Central memory CD8-positive, alpha-beta T cell (primary cell): ENCODE results near the gene HOXA10.

Experiments used
- ATAC-seq: fragments of 150-1000 bp; cut with Tn5 transposase; replicated peaks from 2 replicates; pipeline ENCODE4 v1.10.0; 2022; ENCODE audit warnings: mild to moderate bottlenecking, moderate FRiP score, moderate number of reproducible peaks; ENCODE audit not compliant: poor library complexity, severe bottlenecking; ENCODE audit errors: extremely low read depth
- DNase-seq, 2 donors: peaks; one replicate each; pipeline ENCODE4 v3.0.0; 2021; ENCODE audit warnings: low spot score in 2 of 2
- H3K27ac Mint-ChIP-seq: one replicate; pipeline ENCODE4 v1.8.0; 2022; ENCODE audit warnings: low read depth, mild to moderate bottlenecking, moderate library complexity, mixed read lengths
- H3K27me3 Mint-ChIP-seq: one replicate; pipeline ENCODE4 v1.8.0; 2022; ENCODE audit warnings: mixed read lengths
- H3K36me3 Mint-ChIP-seq: one replicate; pipeline ENCODE4 v1.8.0; 2022; ENCODE audit warnings: mild to moderate bottlenecking, moderate library complexity, mixed read lengths; ENCODE audit not compliant: insufficient read depth
- H3K4me1 Mint-ChIP-seq: one replicate; pipeline ENCODE4 v1.8.0; 2022; ENCODE audit warnings: mixed read lengths
- H3K4me3 Mint-ChIP-seq: one replicate; pipeline ENCODE4 v1.8.0; 2022; ENCODE audit warnings: mild to moderate bottlenecking, moderate library complexity, mixed read lengths
- H3K9me3 Mint-ChIP-seq: one replicate; pipeline ENCODE4 v1.8.0; 2022; ENCODE audit warnings: mixed read lengths

The HOXA10 gene

GRCh38 chr7:27169658-27170425 lies 4.3 kb downstream of the HOXA10 start:
- H3K27ac Mint-ChIP-seq, result peak overlapping the region; percentile 74
- H3K27me3 Mint-ChIP-seq, result peaks cover 82% of the 10 kb centered on the region
- ATAC-seq (no peak), DNase-seq (no peak)
- H3K4me1 Mint-ChIP-seq, result peaks cover 36% of the 10 kb centered on the region
- peaks cover 40% of the 10 kb centered on the region for H3K36me3 Mint-ChIP-seq
- H3K4me3 Mint-ChIP-seq, result peak overlapping the region; percentile 48
- H3K9me3 Mint-ChIP-seq, result no peaks in the 10 kb centered on the region

GRCh38 chr7:27168265-27168947 lies 5.7 kb downstream of the HOXA10 start:
- Mint-ChIP-seq H3K27ac (peak overlapping the region; percentile 64), H3K4me3 (peak overlapping the region; percentile 23), H3K36me3 (peaks cover 43% of the 10 kb centered on the region), H3K27me3 (peaks cover 88% of the 10 kb centered on the region), H3K4me1 (peaks cover 36% of the 10 kb centered on the region), H3K9me3 (no peaks in the 10 kb centered on the region)
- DNase-seq (no peak), ATAC-seq (no peak)

- Mint-ChIP-seq H3K9me3 (no peaks in the 10 kb centered on the region), H3K27ac (no peak overlapping the region), H3K4me1 (peaks cover 36% of the 10 kb centered on the region), H3K4me3 (no peak overlapping the region), H3K27me3 (peaks cover 93% of the 10 kb centered on the region), H3K36me3 (peaks cover 41% of the 10 kb centered on the region)
- no peak for ATAC-seq
- DNase-seq, result no peak
Observed at GRCh38 chr7:27167916-27168264, 6.2 kb downstream of the HOXA10 start.

GRCh38 chr7:27166531-27167505 lies 7.3 kb downstream of the HOXA10 start:
- H3K4me3 Mint-ChIP-seq, result peak overlapping the region; percentile 67
- peaks cover 38% of the 10 kb centered on the region for H3K36me3 Mint-ChIP-seq
- H3K27me3 Mint-ChIP-seq, result peaks cover 93% of the 10 kb centered on the region
- no peaks in the 10 kb centered on the region for H3K9me3 Mint-ChIP-seq
- H3K27ac Mint-ChIP-seq, result peak overlapping the region; percentile 88
- H3K4me1 Mint-ChIP-seq, result peaks cover 28% of the 10 kb centered on the region
- DNase-seq (no peak), ATAC-seq (no peak)

- Mint-ChIP-seq H3K27me3 (peaks cover 88% of the 10 kb centered on the region), H3K4me3 (peak overlapping the region; percentile 67), H3K9me3 (no peaks in the 10 kb centered on the region), H3K27ac (peak overlapping the region; percentile 88), H3K4me1 (peaks cover 24% of the 10 kb centered on the region), H3K36me3 (peaks cover 37% of the 10 kb centered on the region)
- DNase-seq, result no peak
- ATAC-seq, result no peak
Observed at GRCh38 chr7:27165996-27166530, 8.1 kb downstream of the HOXA10 start.

- ATAC-seq (no peak), DNase-seq (no peak)
- Mint-ChIP-seq H3K4me1 (peaks cover 26% of the 10 kb centered on the region), H3K4me3 (peak within 1 kb of the TSS; percentile 67), H3K27me3 (peaks cover 80% of the 10 kb centered on the region), H3K9me3 (no peaks in the 10 kb centered on the region), H3K36me3 (peaks cover 33% of the 10 kb centered on the region), H3K27ac (peak within 1 kb of the TSS; percentile 88)
Observed at GRCh38 chr7:27165089-27165995, 8.8 kb downstream of the HOXA10 start, which contains the start of gene HOXA9. Gene HOXA9 (minus strand): TSS chr7:27165537. CDS start chr7:27165457, 80 bp downstream.

- Mint-ChIP-seq H3K9me3 (no peaks in the 10 kb centered on the region), H3K27me3 (peaks cover 80% of the 10 kb centered on the region), H3K4me1 (peaks cover 32% of the 10 kb centered on the region), H3K36me3 (peaks cover 34% of the 10 kb centered on the region), H3K27ac (peak overlapping the region; percentile 19), H3K4me3 (peak overlapping the region; percentile 21)
- DNase-seq, result no peak
- ATAC-seq, result no peak
Observed at GRCh38 chr7:27164367-27165088, 9.6 kb downstream of the HOXA10 start.

- Mint-ChIP-seq H3K36me3 (peaks cover 32% of the 10 kb centered on the region), H3K4me3 (peak overlapping the region; percentile 21), H3K9me3 (no peaks in the 10 kb centered on the region), H3K27ac (peak overlapping the region; percentile 19), H3K4me1 (peaks cover 33% of the 10 kb centered on the region), H3K27me3 (peaks cover 80% of the 10 kb centered on the region)
- ATAC-seq (no peak), DNase-seq (no peak)
Observed at GRCh38 chr7:27164045-27164366, 10.1 kb downstream of the HOXA10 start.

- no peak for DNase-seq
- peaks cover 33% of the 10 kb centered on the region for H3K4me1 Mint-ChIP-seq
- H3K27me3 Mint-ChIP-seq, result peaks cover 80% of the 10 kb centered on the region
- H3K4me3 Mint-ChIP-seq, result peak overlapping the region; percentile 21
- peak overlapping the region; percentile 19 for H3K27ac Mint-ChIP-seq
- no peak for ATAC-seq
- H3K9me3 Mint-ChIP-seq, result no peaks in the 10 kb centered on the region
- H3K36me3 Mint-ChIP-seq, result peaks cover 26% of the 10 kb centered on the region
Observed at GRCh38 chr7:27163288-27164044, 10.7 kb downstream of the HOXA10 start.

- ATAC-seq, result no peak
Observed at GRCh38 chr7:27162561-27163287, 11.4 kb downstream of the HOXA10 start.

More at GRCh38 chr7:27162561-27163287, 11.4 kb downstream of the HOXA10 start:
- Mint-ChIP-seq H3K27me3 (peaks cover 80% of the 10 kb centered on the region), H3K4me3 (no peak overlapping the region), H3K36me3 (peaks cover 30% of the 10 kb centered on the region), H3K4me1 (peaks cover 40% of the 10 kb centered on the region), H3K27ac (no peak overlapping the region), H3K9me3 (no peaks in the 10 kb centered on the region)
- no peak for DNase-seq
